D721Med (cell line): ENCODE data around the gene RPS6KA1.
"Not testable (repeated sequence)": the region's sequence is repeated elsewhere in the genome, so short reads cannot be mapped to it uniquely, and the experiment has no call there.

Source experiments
- DNase-seq: peaks from one replicate; pipeline ENCODE4 v3.0.0; 2011; ENCODE audit warnings: low spot score; ENCODE audit not compliant: insufficient read length
- FAIRE-seq: peaks from 2 replicates; lab custom pipeline; 2011; peaks lifted over from hg19 to GRCh38; lab: Jason Lieb, UNC
- CTCF ChIP-seq: IDR thresholded peaks from 2 replicates; pipeline ENCODE4 v1.5.1; 2012; ENCODE audit warnings: mild to moderate bottlenecking, control low read depth; ENCODE audit not compliant: insufficient read depth; ENCODE audit errors: missing control alignments

Gene RPS6KA1

GRCh38 chr1:26579681-26580111, 50.1 kb downstream of the RPS6KA1 start:
- TF ChIP-seq CTCF = no peak
- FAIRE-seq = no peak
- DNase-seq = no peak

- DNase-seq (no peak), FAIRE-seq (no peak)
- TF ChIP-seq CTCF = no peak
Measured at GRCh38 chr1:26580116-26580515, 50.6 kb downstream of the RPS6KA1 start.

- no peak for FAIRE-seq
Measured at GRCh38 chr1:26581287-26581651, 51.7 kb downstream of the RPS6KA1 start.

GRCh38 chr1:26582053-26582835, 52.7 kb downstream of the RPS6KA1 start:
- FAIRE-seq (no peak), DNase-seq (no peak)
- TF ChIP-seq CTCF = no peak

More at GRCh38 chr1:26581287-26581651, 51.7 kb downstream of the RPS6KA1 start:
- no peak for DNase-seq
- TF ChIP-seq CTCF = no peak

GRCh38 chr1:26582836-26583460, 53.4 kb downstream of the RPS6KA1 start:
- DNase-seq (no peak), FAIRE-seq (no peak)
- no peak for TF ChIP-seq CTCF

- no peak for DNase-seq
- TF ChIP-seq CTCF = peak; percentile 15
- FAIRE-seq = no peak
Measured at GRCh38 chr1:26583646-26584485, 54.3 kb downstream of the RPS6KA1 start.

GRCh38 chr1:26584588-26584987, 55.0 kb downstream of the RPS6KA1 start:
- DNase-seq, FAIRE-seq: not testable (repeated sequence)
